ENCODE data around the gene VPS37B. TPM values are rescaled to one million over a fixed set of nuclear protein-coding genes. Genes with fewer than 3 reads are reported as not detected.

VPS37B gene
- total RNA-seq, 6 experiments from 2014 or later, result 26.4 to 33.1 (median 28.1) TPM

- no peaks in the 10 kb centered on the region; the same call in 1 of the 2 replicates for H3K9me3 Mint-ChIP-seq
- H3K4me3 Mint-ChIP-seq, result no peak overlapping the region
- no peaks in the 10 kb centered on the region for H3K36me3 Mint-ChIP-seq (ENCODE audit: low read depth)
- DNase-seq, result no peak
- no peak overlapping the region for H3K27ac Mint-ChIP-seq
- H3K4me1 Mint-ChIP-seq (ENCODE audit: low read depth), result peaks cover 12% of the 10 kb centered on the region
- H3K27me3 Mint-ChIP-seq (ENCODE audit: insufficient read depth), result peaks cover 9% of the 10 kb centered on the region
- TF ChIP-seq CTCF (IDR thresholded peaks at IDR 0.05), result no peak
These were observed 7.1 kb upstream of the VPS37B start for GRCh38 chr12:122902854-122903692.

- peaks cover 32% of the 10 kb centered on the region for H3K4me1 Mint-ChIP-seq (ENCODE audit: low read depth)
These were observed 4.0 kb upstream of the VPS37B start for GRCh38 chr12:122899887-122900286.

DNA sequence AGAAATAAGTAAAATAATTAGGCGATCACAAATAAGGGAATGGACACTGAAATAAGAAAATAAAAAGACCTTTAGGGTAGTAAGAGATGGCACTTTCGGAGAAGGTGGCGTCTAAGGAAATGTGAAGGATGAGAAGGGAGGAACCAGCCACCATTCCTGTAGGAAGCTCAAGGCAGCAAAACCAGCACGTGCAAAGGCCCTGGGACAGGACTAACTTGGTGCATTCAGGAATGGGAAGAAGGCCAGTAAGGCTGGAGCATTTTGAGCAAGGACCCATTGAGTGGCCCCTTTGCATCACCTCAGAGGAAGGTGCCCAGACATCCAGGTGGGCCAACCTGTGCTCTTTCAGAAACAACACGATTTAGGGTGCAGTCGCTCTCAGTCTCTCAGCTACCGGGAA, 738 bp upstream of the VPS37B start:
- Mint-ChIP-seq H3K36me3 (ENCODE audit: low read depth) (peaks cover 6% of the 10 kb centered on the region), H3K4me1 (ENCODE audit: low read depth) (peaks cover 62% of the 10 kb centered on the region), H3K4me3 (peak overlapping the region; percentile 96), H3K9me3 (peaks cover 6% of the 10 kb centered on the region), H3K27me3 (ENCODE audit: insufficient read depth) (peaks cover 7% of the 10 kb centered on the region), H3K27ac (peak overlapping the region; percentile 92)
- no peak for DNase-seq
- no peak for TF ChIP-seq CTCF (IDR thresholded peaks at IDR 0.05)

More at GRCh38 chr12:122899887-122900286, 4.0 kb upstream of the VPS37B start:
- Mint-ChIP-seq H3K36me3 (ENCODE audit: low read depth) (peaks cover 6% of the 10 kb centered on the region), H3K9me3 (peaks cover 6% of the 10 kb centered on the region), H3K27ac (no peak overlapping the region), H3K27me3 (ENCODE audit: insufficient read depth) (peaks cover 8% of the 10 kb centered on the region), H3K4me3 (no peak overlapping the region)
- no peak for TF ChIP-seq CTCF (IDR thresholded peaks at IDR 0.05)
- no peak for DNase-seq

DNA sequence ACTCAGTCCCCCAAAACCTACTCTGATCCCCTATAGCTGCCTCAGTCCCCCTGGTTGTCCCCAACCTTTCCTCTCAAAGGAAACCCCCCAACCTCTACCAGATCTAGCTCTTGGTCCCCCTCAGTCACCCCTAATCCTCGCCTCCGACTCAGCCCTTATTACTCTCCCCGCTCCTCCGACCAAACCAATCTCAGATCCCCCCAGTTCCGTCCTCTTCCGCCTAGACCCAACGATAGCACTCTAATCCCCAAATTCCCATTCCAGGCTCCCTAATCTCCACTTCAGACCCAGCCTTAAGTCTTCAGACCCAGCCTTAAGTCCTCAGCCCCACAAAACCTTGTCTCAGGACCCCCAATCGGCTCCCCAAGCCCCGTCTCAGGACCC, 612 bp downstream of the VPS37B start:
- Mint-ChIP-seq H3K27me3 (ENCODE audit: insufficient read depth) (peaks cover 4% of the 10 kb centered on the region), H3K36me3 (ENCODE audit: low read depth) (peaks cover 6% of the 10 kb centered on the region), H3K9me3 (peaks cover 6% of the 10 kb centered on the region), H3K4me1 (ENCODE audit: low read depth) (peaks cover 75% of the 10 kb centered on the region), H3K27ac (peak overlapping the region; percentile 92), H3K4me3 (peak overlapping the region; percentile 96)
- no peak for TF ChIP-seq CTCF (IDR thresholded peaks at IDR 0.05)
- DNase-seq, result no peak

DNA sequence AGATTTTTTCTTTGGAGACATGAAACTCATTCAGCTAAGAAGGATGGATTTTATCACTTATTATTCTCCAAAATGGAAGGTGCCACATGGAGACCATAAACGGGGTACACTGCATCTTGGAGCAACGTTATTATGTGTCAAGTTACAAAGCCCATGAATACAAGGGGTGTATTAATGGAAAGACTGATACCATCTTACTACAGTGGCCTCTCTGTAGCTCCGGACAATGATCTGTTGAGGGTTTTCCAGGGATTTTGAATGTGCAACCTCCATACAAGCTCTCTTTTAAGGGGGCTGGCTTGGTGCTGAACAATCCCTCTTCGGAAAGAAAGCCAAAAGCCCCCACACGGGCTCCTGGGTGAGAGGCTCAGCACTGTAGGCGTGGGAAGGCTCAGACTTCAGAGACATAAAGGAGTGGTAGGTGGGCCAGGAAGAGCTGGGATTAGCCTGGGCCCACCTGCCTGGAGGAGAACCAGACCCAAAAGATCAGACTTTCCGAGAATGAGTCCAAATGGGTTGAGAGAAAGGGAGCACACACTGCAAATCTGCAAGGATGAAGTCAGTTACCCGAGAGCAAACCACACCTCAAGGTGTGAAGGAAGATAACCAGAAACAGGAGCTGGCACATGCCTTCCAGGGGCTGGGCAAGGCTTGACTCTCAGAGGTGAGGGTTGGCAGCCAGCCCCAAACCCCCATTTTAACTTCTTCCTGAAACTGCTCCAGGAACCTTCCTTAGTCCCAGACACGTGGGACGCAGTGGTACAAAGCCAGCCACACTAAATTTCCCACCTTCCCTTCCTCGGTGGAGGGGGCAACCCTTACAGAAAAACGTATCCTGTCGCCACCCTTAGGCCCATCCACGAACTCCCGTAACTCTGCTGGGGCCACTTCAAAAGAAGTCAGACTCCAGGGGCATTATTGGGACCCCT, 1.5 kb downstream of the VPS37B start:
- peaks cover 6% of the 10 kb centered on the region for H3K36me3 Mint-ChIP-seq (ENCODE audit: low read depth)
- H3K4me3 Mint-ChIP-seq, result peak overlapping the region; percentile 96
- no peak for TF ChIP-seq CTCF (IDR thresholded peaks at IDR 0.05)
- peaks cover 6% of the 10 kb centered on the region for H3K9me3 Mint-ChIP-seq
- peak overlapping the region; percentile 92 for H3K27ac Mint-ChIP-seq
- H3K27me3 Mint-ChIP-seq (ENCODE audit: insufficient read depth), result peaks cover 4% of the 10 kb centered on the region
- DNase-seq, result no peak
- peaks cover 80% of the 10 kb centered on the region for H3K4me1 Mint-ChIP-seq (ENCODE audit: low read depth)
